Gastrocnemius medialis (tissue), 4 donors: Measurements from ENCODE around the gene GRIP2. TPM values are rescaled to one million over a fixed set of nuclear protein-coding genes. Genes with fewer than 3 reads are reported as not detected.

ENCODE experiments used
- ATAC-seq, 2 donors: fragments of 150-250 bp; one replicate each; pipeline ENCODE4 v1.9.1; 2016
- DNase-seq, 2 donors: peaks; one replicate each; pipeline ENCODE4 v3.0.0-alpha.2; 2019
- H3K27ac ChIP-seq, 4 donors: fragments of 200-600 bp; sonication (generic); 1 replicate in 1 of 4; 2 replicates in 3 of 4; pipeline ENCODE4 v1.5.1; 2016 to 2018; ENCODE audit warnings: mild to moderate bottlenecking in 2 of 4, moderate library complexity in 1 of 4
- H3K27me3 ChIP-seq, 3 donors: fragments of 200-600 bp; sonication (generic) in 2 of 3; 1 replicate in 1 of 3; 2 replicates in 2 of 3; pipeline versions ENCODE4 v1.5.1 to v1.6.0; 2016 to 2019; ENCODE audit warnings: mild to moderate bottlenecking in 1 of 3, moderate library complexity in 1 of 3
- H3K36me3 ChIP-seq, 2 donors: fragments of 200-600 bp; sonication (generic) in 1 of 2; one replicate each; pipeline ENCODE4 v1.5.1; 2017 to 2018
- H3K4me1 ChIP-seq, 2 donors: fragments of 200-600 bp; sonication (generic) in 1 of 2; one replicate each; pipeline ENCODE4 v1.5.1; 2016 to 2017; ENCODE audit warnings: mild to moderate bottlenecking in 2 of 2
- H3K4me3 ChIP-seq, 4 donors: fragments of 200-600 bp; sonication (generic) in 3 of 4; 1 replicate in 1 of 4; 2 replicates in 3 of 4; pipeline ENCODE4 v1.5.1; 2016 to 2019; ENCODE audit warnings: mild to moderate bottlenecking in 2 of 4
- H3K9me3 ChIP-seq, 3 donors: fragments of 200-600 bp; sonication (generic) in 2 of 3; 1 replicate in 1 of 3; 2 replicates in 2 of 3; pipeline ENCODE4 v1.5.1; 2016 to 2019
- CTCF ChIP-seq, 5 experiments: fragments of 450-650 bp in 3 of 5; fragments of 200-600 bp in 2 of 5; sonication (generic) in 2 of 5; IDR thresholded peaks in 4 of 5; conservative IDR thresholded peaks in 1 of 5; 1 replicate in 4 of 5; 2 replicates in 1 of 5; pipeline ENCODE4 v1.5.1; 2016 to 2019; ENCODE audit warnings: antibody characterized with exemption in 5 of 5, mild to moderate bottlenecking in 3 of 5, moderate library complexity in 3 of 5
- POLR2A ChIP-seq, 2 donors: fragments of 450-650 bp; IDR thresholded peaks; one replicate each; pipeline ENCODE4 v1.6.1; 2017; ENCODE audit warnings: antibody characterized with exemption in 2 of 2, mild to moderate bottlenecking in 2 of 2, moderate library complexity in 2 of 2
- in situ Hi-C, 4 donors: fragments of 200-750 bp; cut with MboI; loops; one replicate each; pipeline versions ENCODE4 v1.15.0 to v1.8.0; 2017; ENCODE audit warnings: low sequenced_read_pairs in 4 of 4
- intact Hi-C: fragments of 100-400 bp; cut with DNase I; formaldehyde crosslinking; loops from one replicate; pipeline ENCODE4 v1.15.1; 2023; ENCODE audit warnings: low total_unique reads
- total RNA-seq, 4 donors: library from RNA; depleted of rRNA; stranded (reverse); fragments of >200 nt; gene quantifications; one replicate each; pipeline versions ENCODE4 v1.1.0 to v1.2.3, GENCODE V29; 2016

Gene GRIP2
- total RNA-seq, 4 donors from 2014 or later, result 2.8 to 12.6 (median 4.6) TPM

GRCh38 chr3:14552717-14553116, 12.6 kb upstream of the GRIP2 start:
- no peaks in the 10 kb centered on the region for H3K36me3 ChIP-seq
- intact Hi-C loops (no loop called here), in situ Hi-C loops (loop anchor here in 1 of 4 donors (5.0 kb wide), 1 partner anchor 50 kb away; no protein-coding TSS in a partner anchor)
- ATAC-seq (no peak), DNase-seq (no peak)
- H3K4me1 ChIP-seq, result peaks cover 9 to 16% of the 10 kb centered on the region in 2 donors
- H3K27me3 ChIP-seq, result no peaks in the 10 kb centered on the region
- TF ChIP-seq POLR2A (IDR thresholded peaks at IDR 0.05) (no peak), CTCF (IDR thresholded peaks at IDR 0.05 in 4 of 5, conservative IDR thresholded peaks at IDR 0.05 in 1 of 5) (no peak)
- no peaks in the 10 kb centered on the region for H3K9me3 ChIP-seq
- H3K27ac ChIP-seq, result no peak overlapping the region
- H3K4me3 ChIP-seq, result no peak overlapping the region

GRCh38 chr3:14552041-14552648, 12.0 kb upstream of the GRIP2 start:
- Histone ChIP-seq H3K4me3 (no peak overlapping the region), H3K27me3 (no peaks in the 10 kb centered on the region), H3K4me1 (peaks cover 11 to 16% of the 10 kb centered on the region in 2 donors), H3K27ac (no peak overlapping the region), H3K36me3 (no peaks in the 10 kb centered on the region), H3K9me3 (no peaks in the 10 kb centered on the region)
- intact Hi-C loops, result no loop called here
- ATAC-seq (no peak), DNase-seq (no peak)
- no peak for TF ChIP-seq POLR2A (IDR thresholded peaks at IDR 0.05)
- no peak for TF ChIP-seq CTCF (IDR thresholded peaks at IDR 0.05 in 4 of 5, conservative IDR thresholded peaks at IDR 0.05 in 1 of 5)
- in situ Hi-C loops, result loop anchor here in 1 of 4 donors (5.0 kb wide), 1 partner anchor 50 kb away; no protein-coding TSS in a partner anchor

GRCh38 chr3:14550651-14551611, 10.8 kb upstream of the GRIP2 start:
- TF ChIP-seq POLR2A (IDR thresholded peaks at IDR 0.05), result no peak
- no peak for TF ChIP-seq CTCF (IDR thresholded peaks at IDR 0.05 in 4 of 5, conservative IDR thresholded peaks at IDR 0.05 in 1 of 5)
- Histone ChIP-seq H3K4me3 (no peak overlapping the region), H3K4me1 (peaks cover 6 to 11% of the 10 kb centered on the region in 2 donors), H3K36me3 (no peaks in the 10 kb centered on the region), H3K27ac (no peak overlapping the region), H3K9me3 (no peaks in the 10 kb centered on the region), H3K27me3 (no peaks in the 10 kb centered on the region)
- intact Hi-C loops, result no loop called here
- no peak for DNase-seq
- no peak for ATAC-seq
- in situ Hi-C loops, result loop anchor here in 1 of 4 donors (5.0 kb wide), 1 partner anchor 49 kb away; no protein-coding TSS in a partner anchor

- intact Hi-C loops (no loop called here), in situ Hi-C loops (loop anchor here in 1 of 4 donors (5.0 kb wide), 1 partner anchor 48 kb away; no protein-coding TSS in a partner anchor)
- no peaks in the 10 kb centered on the region for H3K9me3 ChIP-seq
- H3K4me1 ChIP-seq, result peaks cover 6% of the 10 kb centered on the region in 2 donors
- no peaks in the 10 kb centered on the region for H3K27me3 ChIP-seq
- no peak overlapping the region for H3K27ac ChIP-seq
- no peaks in the 10 kb centered on the region for H3K36me3 ChIP-seq
- TF ChIP-seq CTCF (IDR thresholded peaks at IDR 0.05 in 4 of 5, conservative IDR thresholded peaks at IDR 0.05 in 1 of 5), result no peak
- no peak for TF ChIP-seq POLR2A (IDR thresholded peaks at IDR 0.05)
- DNase-seq (no peak), ATAC-seq (no peak)
- H3K4me3 ChIP-seq, result no peak overlapping the region
These were observed 10.0 kb upstream of the GRIP2 start for GRCh38 chr3:14550181-14550580.
